H1 (cell line): Measurements from ENCODE around the gene HACL1. TPM values are rescaled to one million over a fixed set of nuclear protein-coding genes. Genes with fewer than 3 reads are reported as not detected.

ENCODE experiments used
- CTCF ChIA-PET: fragments of 300-600 bp; sonication (Branson Sonifier 250); formaldehyde crosslinking; loops from one replicate; lab custom pipeline; 2021; ENCODE audit not compliant: partially characterized antibody; lab: Charles Lee
- POLR2A ChIA-PET: fragments of 300-600 bp; sonication (Branson Sonifier 250); formaldehyde crosslinking; loops from one replicate; lab custom pipeline; 2021; ENCODE audit warnings: inconsistent platforms; ENCODE audit not compliant: partially characterized antibody; lab: Charles Lee
- DNase-seq, 2 experiments: peaks; one replicate each; pipeline versions ENCODE4 v3.0.0 to v3.0.0-alpha.2; 2010 to 2022; ENCODE audit warnings: low spot score in 2 of 2, low read depth in 1 of 2, mixed read lengths in 1 of 2
- FAIRE-seq: peaks from 2 replicates; lab custom pipeline; 2011; peaks lifted over from hg19 to GRCh38; lab: Jason Lieb, UNC
- H2AFZ ChIP-seq: 2 replicates; pipeline ENCODE4 v1.8.1; 2012; ENCODE audit warnings: low read length, inconsistent platforms
- H2AK5ac ChIP-seq: 2 replicates; pipeline ENCODE4 v1.6.1; 2013; ENCODE audit warnings: low read depth, low read length
- H2BK120ac ChIP-seq: replicated peaks from 2 replicates; pipeline ENCODE3; 2013; ENCODE audit warnings: low read depth, low read length, inconsistent platforms
- H2BK12ac ChIP-seq: 2 replicates; pipeline ENCODE4 v1.6.1; 2013; ENCODE audit warnings: low read depth, low read length
- H2BK15ac ChIP-seq: 2 replicates; pipeline ENCODE4 v1.6.1; 2013; ENCODE audit warnings: low read length
- H2BK20ac ChIP-seq: 2 replicates; pipeline ENCODE4 v1.6.1; 2013; ENCODE audit warnings: low read length
- H2BK5ac ChIP-seq: 2 replicates; pipeline ENCODE4 v1.6.1; 2013; ENCODE audit warnings: low read depth, low read length
- H3K14ac ChIP-seq: 2 replicates; pipeline ENCODE4 v1.6.1; 2013; ENCODE audit warnings: inconsistent platforms; ENCODE audit not compliant: insufficient read length
- H3K18ac ChIP-seq: 2 replicates; pipeline ENCODE4 v1.6.1; 2013; ENCODE audit warnings: low read length; ENCODE audit errors: extremely low read depth
- H3K23ac ChIP-seq: 2 replicates; pipeline ENCODE4 v1.6.1; 2013; ENCODE audit warnings: inconsistent platforms; ENCODE audit not compliant: insufficient read length
- H3K23me2 ChIP-seq: 2 replicates; pipeline ENCODE4 v1.6.1; 2013; ENCODE audit warnings: low read depth, low read length
- H3K27ac ChIP-seq: 2 replicates; pipeline ENCODE4 v1.6.1; 2011; ENCODE audit warnings: low read depth, low read length, inconsistent platforms
- H3K27me3 ChIP-seq, 4 experiments: replicated peaks in 1 of 4; 1 replicate in 1 of 4; 2 replicates in 3 of 4; pipeline versions ENCODE4 v1.6.1 to v1.8.1; 2011 to 2013; ENCODE audit warnings: low read length in 3 of 4, mild to moderate bottlenecking in 3 of 4, inconsistent platforms in 2 of 4, mixed read lengths in 2 of 4, moderate library complexity in 1 of 4; ENCODE audit not compliant: control insufficient read depth in 3 of 4, insufficient read depth in 3 of 4; ENCODE audit errors: extremely low read depth in 1 of 4
- H3K36me3 ChIP-seq, 4 experiments: 2 replicates each; pipeline versions ENCODE4 v1.6.1 to v1.8.1; 2011 to 2013; ENCODE audit warnings: mild to moderate bottlenecking in 4 of 4, low read length in 3 of 4, moderate library complexity in 2 of 4, control low read depth in 1 of 4, inconsistent platforms in 1 of 4; ENCODE audit not compliant: insufficient read depth in 4 of 4, control insufficient read depth in 2 of 4
- H3K4ac ChIP-seq: replicated peaks from 2 replicates; pipeline ENCODE3; 2013; ENCODE audit warnings: low read length, low read depth, mixed read lengths, inconsistent platforms; ENCODE audit not compliant: insufficient read length
- H3K4me1 ChIP-seq, 4 experiments: replicated peaks in 1 of 4; 1 replicate in 1 of 4; 2 replicates in 3 of 4; pipeline versions ENCODE4 v1.6.1 to v1.8.1; 2011 to 2013; ENCODE audit warnings: low read length in 3 of 4, inconsistent platforms in 2 of 4, mixed read lengths in 1 of 4; ENCODE audit not compliant: insufficient read depth in 4 of 4, control insufficient read depth in 3 of 4
- H3K4me2 ChIP-seq, 2 experiments: 2 replicates each; pipeline versions ENCODE4 v1.6.1 to v1.8.1; 2011 to 2013; ENCODE audit warnings: low read depth in 2 of 2, low read length in 2 of 2, control low read depth in 1 of 2, inconsistent platforms in 1 of 2, mild to moderate bottlenecking in 1 of 2; ENCODE audit not compliant: insufficient read depth in 1 of 2
- H3K4me3 ChIP-seq, 4 experiments: fragments of 200-600, 300-600 bp in 1 of 4; sonication (generic), shearing (Covaris generic), sonication (Bioruptor Twin) in 1 of 4; 2 replicates each; pipeline versions ENCODE4 v1.5.1 to v1.8.1; 2011 to 2016; ENCODE audit warnings: low read length in 4 of 4, low read depth in 3 of 4, control low read depth in 2 of 4, inconsistent platforms in 2 of 4, mild to moderate bottlenecking in 2 of 4, mixed read lengths in 1 of 4, moderate library complexity in 1 of 4; ENCODE audit not compliant: insufficient read depth in 2 of 4; ENCODE audit errors: extremely low read depth in 1 of 4
- H3K56ac ChIP-seq: replicated peaks from 2 replicates; pipeline ENCODE3; 2013; ENCODE audit warnings: low read depth, mild to moderate bottlenecking, mixed read lengths, low read length, inconsistent platforms; ENCODE audit not compliant: insufficient read length
- H3K79me1 ChIP-seq: 2 replicates; pipeline ENCODE4 v1.6.1; 2013; ENCODE audit warnings: low read depth, low read length, control low read depth
- H3K79me2 ChIP-seq, 2 experiments: 2 replicates each; pipeline versions ENCODE4 v1.6.1 to v1.8.1; 2012 to 2013; ENCODE audit warnings: low read length in 2 of 2, mild to moderate bottlenecking in 2 of 2, inconsistent platforms in 1 of 2; ENCODE audit not compliant: insufficient read depth in 2 of 2, control insufficient read depth in 1 of 2
- H3K9ac ChIP-seq, 4 experiments: replicated peaks in 1 of 4; 1 replicate in 1 of 4; 2 replicates in 3 of 4; pipeline versions ENCODE4 v1.6.1 to v1.8.1; 2011 to 2013; ENCODE audit warnings: low read depth in 3 of 4, low read length in 3 of 4, control low read depth in 2 of 4, mild to moderate bottlenecking in 2 of 4, moderate library complexity in 2 of 4, inconsistent platforms in 1 of 4; ENCODE audit errors: extremely low read depth in 1 of 4
- H3K9me3 ChIP-seq, 2 experiments: 2 replicates each; pipeline versions ENCODE4 v1.6.1 to v1.8.1; 2012 to 2013; ENCODE audit warnings: mild to moderate bottlenecking in 2 of 2, moderate library complexity in 2 of 2, control low read depth in 1 of 2, inconsistent platforms in 1 of 2, low read depth in 1 of 2, low read length in 1 of 2, mixed read lengths in 1 of 2; ENCODE audit not compliant: insufficient read depth in 2 of 2
- H4K20me1 ChIP-seq, 2 experiments: replicated peaks in 1 of 2; 2 replicates each; pipeline versions ENCODE3 to v1.8.1; 2011 to 2013; ENCODE audit warnings: inconsistent platforms in 2 of 2, low read length in 2 of 2, mild to moderate bottlenecking in 1 of 2; ENCODE audit not compliant: insufficient read depth in 2 of 2, control insufficient read depth in 1 of 2
- H4K5ac ChIP-seq: 2 replicates; pipeline ENCODE4 v1.6.1; 2013; ENCODE audit warnings: low read length, low read depth, mixed read lengths, inconsistent platforms; ENCODE audit not compliant: insufficient read length
- H4K8ac ChIP-seq: 2 replicates; pipeline ENCODE4 v1.8.0; 2013; ENCODE audit warnings: mild to moderate bottlenecking, moderate library complexity, low read length, inconsistent platforms; ENCODE audit not compliant: insufficient read depth; ENCODE audit errors: extremely low read depth
- H4K91ac ChIP-seq: replicated peaks from 2 replicates; pipeline ENCODE3; 2013; ENCODE audit warnings: low read length, mixed read lengths, inconsistent platforms; ENCODE audit not compliant: insufficient read length
- CBX5 ChIP-seq: fragments of 300-800, 300-1000 bp; sonication (generic); IDR thresholded peaks from 2 replicates; pipeline ENCODE4 v1.7.1; 2016; ENCODE audit warnings: antibody characterized with exemption, low read length, low read depth
- CREB1 ChIP-seq: IDR thresholded peaks from 2 replicates; pipeline ENCODE4 v1.6.1; 2012; ENCODE audit warnings: inconsistent platforms
- EZH2 ChIP-seq: fragments of 200-600 bp; sonication (generic); IDR thresholded peaks from 2 replicates; pipeline ENCODE4 v1.7.1; 2012; ENCODE audit warnings: low read depth, mild to moderate bottlenecking, moderate library complexity, low read length, inconsistent platforms; ENCODE audit not compliant: severe bottlenecking
- JUND ChIP-seq: IDR thresholded peaks from 2 replicates; pipeline ENCODE4 v1.6.1; 2011; ENCODE audit warnings: mild to moderate bottlenecking, improper control_type of control experiment, low read length
- KDM4A ChIP-seq: IDR thresholded peaks from one replicate; pipeline ENCODE4 v1.7.1; 2012; ENCODE audit warnings: low read depth, mild to moderate bottlenecking, moderate library complexity, low read length, inconsistent platforms; ENCODE audit not compliant: severe bottlenecking
- WGBS, 2 experiments: shearing (Covaris generic) in 1 of 2; methylation state at CpG; one replicate each; pipeline versions ENCODE4 v1.1.6 to v1.1.7; 2013 to 2015; ENCODE audit warnings: low lambda C conversion rate in 2 of 2, mixed read lengths in 2 of 2, inconsistent platforms in 1 of 2, low coverage in 1 of 2, missing lambda C conversion rate in 1 of 2; ENCODE audit not compliant: insufficient replicate concordance in 2 of 2, insufficient coverage in 1 of 2, insufficient read length in 1 of 2; ENCODE audit errors: extremely low coverage in 1 of 2, missing lambda C conversion rate in 1 of 2; 5-methylcytosine and 5-hydroxymethylcytosine counted together
- polyA plus RNA-seq, 7 experiments: library from polyadenylated mRNA; depleted of rRNA in 3 of 7; stranded (reverse) in 5 of 7; unstranded in 2 of 7; fragments of >200 nt in 5 of 7; fragments of 200-250 nt in 2 of 7; gene quantifications; 1 replicate in 5 of 7; 2 replicates in 1 of 7; 4 replicates in 1 of 7; pipeline versions ENCODE4 v1.2.1 to v1.2.3, GENCODE V29; 2011 to 2013; ENCODE audit warnings: missing spikeins in 2 of 7, mixed read lengths in 2 of 7
- total RNA-seq: library from RNA; stranded (reverse); fragmentation: NEBNext Ultra II Directional; extraction: Animal tissue kit (Norgen Biotek cat#: 25700); gene quantifications from 2 replicates; pipeline ENCODE4 v1.2.1, GENCODE V29; 2021

The HACL1 gene
- total and polyA plus RNA-seq, 2 of the 8 experiments (the other 6 are each of a cell fraction or from before 2014, with no cell fraction given): 38.2 to 46.0 TPM

DNA sequence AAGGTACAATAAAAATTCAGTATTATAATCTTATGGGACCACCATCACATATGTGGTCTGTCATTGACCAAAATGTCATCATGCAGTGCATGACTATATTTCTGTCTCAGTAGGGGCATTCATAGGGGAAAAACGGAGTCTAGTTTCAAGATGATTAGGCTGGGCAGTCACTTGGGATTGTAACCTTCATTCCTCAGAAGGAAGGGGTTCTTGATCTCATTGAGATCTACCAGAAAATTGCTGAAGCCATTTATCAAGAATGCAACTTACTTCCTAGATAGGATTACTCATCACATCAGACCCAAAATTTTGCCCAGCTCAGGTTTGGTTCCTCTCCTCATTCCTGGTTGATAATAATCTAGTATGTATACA is 37.5 kb upstream of the HACL1 start:
- WGBS, 2 experiments: 94% methylated on average over 1 of the region's 1 CpG; no CpG with 5 or more reads in 1 of the 2 experiments

More for the DNA sequence above, 37.5 kb upstream of the HACL1 start:
- Histone ChIP-seq H3K14ac (no peak overlapping the region), H3K79me2 (no peaks in the 10 kb centered on the region), H3K79me1 (no peaks in the 10 kb centered on the region), H2BK5ac (no peak overlapping the region), H4K5ac (no peak overlapping the region), H3K27ac (no peak overlapping the region), H3K23ac (no peak overlapping the region), H3K4me1 (peaks cover 2 to 18% (median 6%) of the 10 kb centered on the region in 4 experiments; a peak in 6 of 7 replicates), H2AK5ac (no peak overlapping the region), H3K18ac (no peak overlapping the region), H3K9ac (no peak overlapping the region), H2BK120ac (no peak overlapping the region), H2BK15ac (no peak overlapping the region), H4K8ac (no peak overlapping the region), H3K4ac (no peak overlapping the region), H2AFZ (no peak overlapping the region), H3K36me3 (peaks cover 0 to 3% (median 0%) of the 10 kb centered on the region in 4 experiments; a peak in 1 of 8 replicates), H2BK12ac (no peak overlapping the region), H4K20me1 (no peaks in the 10 kb centered on the region), H3K23me2 (no peaks in the 10 kb centered on the region), H3K4me2 (no peak overlapping the region), H3K27me3 (no peaks in the 10 kb centered on the region), H3K56ac (no peak overlapping the region), H3K4me3 (no peak overlapping the region), H2BK20ac (no peak overlapping the region), H4K91ac (no peak overlapping the region), H3K9me3 (no peaks in the 10 kb centered on the region)
- POLR2A ChIA-PET: no interaction called here
- no peak for TF ChIP-seq EZH2
- TF ChIP-seq KDM4A: no peak
- TF ChIP-seq CREB1: no peak
- TF ChIP-seq JUND: no peak
- no peak for TF ChIP-seq CBX5
- CTCF ChIA-PET: no interaction called here
- no peak for DNase-seq
- no peak for FAIRE-seq
